A549 treated with GW870086 at 1 μM for 4 hours (cell line): ENCODE measurements around the gene DAZ4. TPM values are rescaled to one million over a fixed set of nuclear protein-coding genes. Genes with fewer than 3 reads are reported as not detected.

ENCODE experiments used
- total RNA-seq: library from RNA; stranded (reverse); fragments of 200-300 nt; extraction: Qiagen RNA extraction; gene quantifications from 5 replicates; pipeline ENCODE4 v1.2.3, GENCODE V29; 2022; ENCODE audit warnings: low read depth

The DAZ4 gene, protein sequence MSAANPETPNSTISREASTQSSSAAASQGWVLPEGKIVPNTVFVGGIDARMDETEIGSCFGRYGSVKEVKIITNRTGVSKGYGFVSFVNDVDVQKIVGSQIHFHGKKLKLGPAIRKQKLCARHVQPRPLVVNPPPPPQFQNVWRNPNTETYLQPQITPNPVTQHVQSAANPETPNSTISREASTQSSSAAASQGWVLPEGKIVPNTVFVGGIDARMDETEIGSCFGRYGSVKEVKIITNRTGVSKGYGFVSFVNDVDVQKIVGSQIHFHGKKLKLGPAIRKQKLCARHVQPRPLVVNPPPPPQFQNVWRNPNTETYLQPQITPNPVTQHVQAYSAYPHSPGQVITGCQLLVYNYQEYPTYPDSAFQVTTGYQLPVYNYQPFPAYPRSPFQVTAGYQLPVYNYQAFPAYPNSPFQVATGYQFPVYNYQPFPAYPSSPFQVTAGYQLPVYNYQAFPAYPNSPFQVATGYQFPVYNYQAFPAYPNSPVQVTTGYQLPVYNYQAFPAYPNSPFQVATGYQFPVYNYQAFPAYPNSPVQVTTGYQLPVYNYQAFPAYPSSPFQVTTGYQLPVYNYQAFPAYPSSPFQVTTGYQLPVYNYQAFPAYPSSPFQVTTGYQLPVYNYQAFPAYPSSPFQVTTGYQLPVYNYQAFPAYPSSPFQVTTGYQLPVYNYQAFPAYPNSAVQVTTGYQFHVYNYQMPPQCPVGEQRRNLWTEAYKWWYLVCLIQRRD
- total RNA-seq: not detected in 5 replicates

DNA sequence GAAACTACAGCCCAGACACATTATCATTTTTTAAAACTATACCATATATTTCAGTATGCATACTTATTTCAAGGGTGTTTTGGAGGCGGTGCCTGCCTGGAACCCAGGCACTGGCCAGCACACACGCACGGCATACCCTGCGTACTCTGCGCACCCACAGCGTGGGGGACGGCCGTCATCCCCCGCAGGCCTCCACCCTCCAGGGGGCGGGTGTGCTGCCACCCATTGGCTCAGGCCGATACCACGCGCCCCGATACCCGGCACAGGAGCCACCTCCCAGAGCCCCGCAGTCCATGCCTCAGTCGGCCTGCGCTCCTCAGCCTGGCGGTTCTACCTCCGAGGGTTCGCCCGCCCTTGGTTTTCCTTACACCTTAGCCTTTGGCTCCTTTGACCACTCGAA lies at the start of gene DAZ4:
Gene DAZ4, plus strand, starts transcription at position 301 of the 400 bp plus-strand sequence. CDS start 208 bp downstream, outside the sequence.

DNA sequence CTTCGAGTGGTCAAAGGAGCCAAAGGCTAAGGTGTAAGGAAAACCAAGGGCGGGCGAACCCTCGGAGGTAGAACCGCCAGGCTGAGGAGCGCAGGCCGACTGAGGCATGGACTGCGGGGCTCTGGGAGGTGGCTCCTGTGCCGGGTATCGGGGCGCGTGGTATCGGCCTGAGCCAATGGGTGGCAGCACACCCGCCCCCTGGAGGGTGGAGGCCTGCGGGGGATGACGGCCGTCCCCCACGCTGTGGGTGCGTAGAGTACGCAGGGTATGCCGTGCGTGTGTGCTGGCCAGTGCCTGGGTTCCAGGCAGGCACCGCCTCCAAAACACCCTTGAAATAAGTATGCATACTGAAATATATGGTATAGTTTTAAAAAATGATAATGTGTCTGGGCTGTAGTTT lies 20.4 kb upstream of the DAZ4 start, which contains the start of gene DAZ3:
Gene DAZ3, minus strand, starts transcription at position 101 of the 400 bp plus-strand sequence. CDS start 208 bp downstream, outside the sequence.

Other genes starting within 250 kb of the DAZ4 start
- gene BPY2B, start 215.9 kb upstream of the DAZ4 start, total RNA-seq: not detected in 5 replicates
- not detected in 5 replicates for gene DAZ3, start 20.5 kb upstream of the DAZ4 start, total RNA-seq
- not detected in 5 replicates for gene BPY2C, start 218.2 kb downstream of the DAZ4 start, total RNA-seq